GM20431 (cell line): ENCODE measurements around the gene TNFAIP8L2.

Experiments used
- in situ Hi-C: fragments of 300-500 bp; cut with MseI, MboI; formaldehyde crosslinking; loops from one replicate; pipeline ENCODE4 v1.15.0; 2020; ENCODE audit warnings: low sequenced_read_pairs; ENCODE audit not compliant: unreplicated experiment

Gene TNFAIP8L2

DNA sequence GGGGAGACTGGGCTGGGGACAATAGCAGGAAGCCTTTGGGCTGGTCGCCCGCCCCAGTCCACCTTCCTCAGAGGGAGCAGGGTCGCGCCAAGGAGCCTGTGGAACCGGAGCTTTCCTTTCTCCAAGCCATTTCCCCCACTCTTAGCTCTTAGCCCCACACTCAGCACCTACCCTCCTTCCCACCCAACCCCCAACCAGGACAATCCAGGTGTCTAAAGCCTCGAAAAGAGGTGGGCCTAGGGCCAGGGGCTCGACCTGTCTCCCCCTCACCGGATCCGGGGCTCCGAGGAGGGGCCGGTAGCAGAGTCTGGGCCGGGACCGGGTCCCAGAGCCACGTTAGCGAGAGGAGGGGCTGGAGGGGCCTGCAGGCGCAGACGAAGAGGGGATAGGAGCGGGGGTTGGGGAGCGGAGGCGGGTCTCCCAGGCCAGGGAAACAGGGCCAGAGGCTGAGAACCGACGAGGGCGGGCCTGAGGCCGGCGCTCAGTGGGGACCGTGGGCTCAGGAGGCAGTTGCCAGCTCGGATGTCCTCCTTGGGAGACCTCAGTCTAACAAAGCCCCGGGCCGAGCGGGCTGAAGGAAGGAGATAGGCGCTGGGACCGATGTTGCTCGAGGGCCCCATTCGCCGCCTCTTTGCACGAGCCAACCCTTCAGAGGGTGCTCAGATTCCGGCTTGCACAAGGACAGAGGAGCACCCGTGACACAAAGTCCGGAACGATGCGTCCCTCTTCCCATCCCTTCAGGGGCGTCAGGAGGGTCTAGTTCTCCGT, 11.0 kb upstream of the TNFAIP8L2 start:
- in situ Hi-C loops = loop anchor here (10.0 kb wide), 1 partner anchor 51 kb away; no protein-coding TSS in a partner anchor

GRCh38 chr1:151146072-151146411, 10.4 kb upstream of the TNFAIP8L2 start:
- in situ Hi-C loops = loop anchor here (10.0 kb wide), 1 partner anchor 51 kb away; no protein-coding TSS in a partner anchor

GRCh38 chr1:151146412-151147131, 9.9 kb upstream of the TNFAIP8L2 start, which contains the start of gene SEMA6C:
Gene SEMA6C (minus strand): TSS chr1:151146631. CDS start chr1:151142621, 4,010 bp downstream.
- in situ Hi-C loops = loop anchor here (10.0 kb wide), 1 partner anchor 52 kb away; no protein-coding TSS in a partner anchor

- in situ Hi-C loops = loop anchor here (10.0 kb wide), 1 partner anchor 52 kb away; no protein-coding TSS in a partner anchor
Measured at GRCh38 chr1:151147132-151147503, 9.3 kb upstream of the TNFAIP8L2 start.

GRCh38 chr1:151147665-151148064, 8.8 kb upstream of the TNFAIP8L2 start:
- in situ Hi-C loops = loop anchor here (10.0 kb wide), 1 partner anchor 53 kb away; no protein-coding TSS in a partner anchor

DNA sequence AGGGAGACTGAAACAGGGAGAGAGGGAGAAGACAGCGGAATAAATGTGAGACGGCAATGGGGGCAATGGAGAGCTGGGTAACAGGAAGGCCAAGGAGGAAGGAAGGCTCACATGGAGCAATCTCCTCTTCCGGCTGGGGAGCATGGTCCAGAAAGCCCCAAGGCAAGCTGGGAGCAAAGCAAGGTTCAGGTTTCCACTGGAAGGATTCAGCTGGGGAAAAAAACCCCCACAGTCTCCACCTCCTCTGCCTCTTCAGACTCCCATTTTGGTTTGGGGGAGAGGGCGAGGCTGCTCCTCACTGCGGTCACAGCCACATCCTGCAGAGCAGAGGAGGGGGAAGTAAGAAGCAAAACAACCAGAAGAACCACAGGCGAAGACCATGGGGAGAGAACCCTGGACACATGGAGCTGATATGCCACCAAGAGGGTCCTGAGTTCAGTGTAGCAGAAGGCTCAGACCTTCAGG, 650 bp downstream of the TNFAIP8L2 start:
- in situ Hi-C loops = no loop called here

DNA sequence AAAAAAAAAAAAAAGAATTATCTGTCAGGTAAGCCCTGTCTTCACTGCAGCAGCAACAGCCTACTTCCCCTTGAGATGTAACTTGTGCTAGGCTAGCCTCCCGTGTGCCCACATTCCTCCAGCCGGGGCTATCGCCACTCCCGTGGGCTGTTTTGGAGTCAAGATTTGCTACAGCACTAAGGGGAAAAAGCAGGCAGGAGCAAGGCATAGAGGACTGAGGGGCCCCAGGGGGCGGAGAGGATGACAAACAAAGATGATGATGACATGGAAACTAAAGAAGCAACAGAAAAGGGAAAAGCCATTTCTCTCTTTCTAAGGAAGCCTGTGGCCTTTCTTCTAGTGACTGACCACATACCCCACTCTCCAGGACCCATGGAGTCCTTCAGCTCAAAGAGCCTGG, 1.9 kb downstream of the TNFAIP8L2 start:
- in situ Hi-C loops = no loop called here

GRCh38 chr1:151158751-151159251, 2.4 kb downstream of the TNFAIP8L2 start:
- in situ Hi-C loops = no loop called here

GRCh38 chr1:151159373-151159772, 2.9 kb downstream of the TNFAIP8L2 start:
- in situ Hi-C loops = no loop called here

GRCh38 chr1:151164732-151165280, 8.4 kb downstream of the TNFAIP8L2 start:
- in situ Hi-C loops = no loop called here

DNA sequence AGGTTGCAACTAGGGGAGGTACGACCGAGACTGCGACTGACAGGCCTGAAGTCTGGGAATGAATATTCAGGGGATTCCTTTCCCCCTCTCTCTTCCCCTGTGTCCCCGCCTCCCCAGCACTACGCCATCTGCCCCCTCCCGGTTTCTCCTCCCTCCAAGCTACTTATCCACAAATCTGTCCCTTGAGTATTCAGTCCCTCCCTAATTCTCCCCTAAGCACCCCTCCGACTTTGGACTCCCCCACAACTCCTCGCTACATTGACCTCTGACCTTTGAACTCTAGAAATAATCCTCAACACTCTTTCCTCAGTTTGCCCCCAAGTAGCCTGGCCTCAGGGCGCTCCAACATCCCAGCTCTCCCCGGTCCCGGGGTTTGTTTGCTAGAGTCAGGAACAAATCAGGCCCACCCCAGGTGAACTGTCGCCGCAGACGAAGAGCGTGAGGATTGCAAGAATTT, 8.9 kb downstream of the TNFAIP8L2 start:
- in situ Hi-C loops = no loop called here

GRCh38 chr1:151165738-151166504, 9.5 kb downstream of the TNFAIP8L2 start, which contains the start of the genes LYSMD1 and SCNM1:
Gene LYSMD1 (minus strand): TSS chr1:151165902. CDS start chr1:151165258, 644 bp downstream.
Gene SCNM1 (plus strand): TSS chr1:151166144. CDS start chr1:151166153, 9 bp downstream.
- in situ Hi-C loops = no loop called here

- in situ Hi-C loops = no loop called here
Measured at GRCh38 chr1:151166505-151166956, 10.1 kb downstream of the TNFAIP8L2 start.

- in situ Hi-C loops = no loop called here
Measured at GRCh38 chr1:151167116-151167515, 10.7 kb downstream of the TNFAIP8L2 start.

DNA sequence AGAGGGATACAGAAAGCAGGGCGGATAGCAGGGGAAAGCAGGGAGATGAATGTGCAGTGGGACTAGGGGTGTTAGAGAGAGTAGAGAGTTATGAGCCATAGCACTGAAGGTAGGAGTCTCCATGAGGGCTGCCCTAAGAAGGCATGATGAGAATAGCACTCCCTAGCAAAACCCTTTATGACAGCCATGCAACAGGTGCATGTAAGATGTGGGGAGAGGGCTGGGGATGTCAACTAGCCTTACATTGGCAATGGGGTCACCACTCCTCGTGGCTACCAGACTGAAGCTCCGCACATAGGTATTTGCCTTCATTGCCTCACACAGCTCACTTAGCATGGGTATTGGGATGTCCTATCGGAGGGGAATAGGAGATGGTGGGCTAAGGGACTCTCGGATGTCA, 14.7 kb downstream of the TNFAIP8L2 start:
- in situ Hi-C loops = no loop called here

GRCh38 chr1:151175041-151175741, 18.7 kb downstream of the TNFAIP8L2 start:
- in situ Hi-C loops = no loop called here

DNA sequence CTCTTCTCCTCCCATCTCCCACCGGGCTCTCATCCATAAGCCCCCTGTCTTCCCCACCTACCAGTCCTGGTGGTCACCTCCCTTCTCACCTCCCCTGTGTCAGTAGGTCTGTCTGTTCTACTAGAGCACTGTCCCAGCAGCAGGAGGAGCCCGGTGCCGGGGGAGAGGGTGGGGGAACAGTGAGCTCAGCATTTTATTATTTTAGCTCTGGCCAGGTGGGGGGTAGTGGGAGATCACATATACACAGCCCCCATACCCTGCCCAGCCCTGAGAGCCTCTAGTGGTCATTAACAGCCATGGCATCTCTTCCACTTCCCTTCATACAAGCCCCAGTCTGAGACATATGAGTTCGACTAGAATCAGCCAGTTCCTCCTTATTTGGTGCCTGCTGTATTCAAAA, 19.4 kb downstream of the TNFAIP8L2 start, which contains the start of gene TMOD4:
Gene TMOD4 (minus strand): TSS at position 119 of the 400 bp plus-strand sequence. CDS start 1,106 bp downstream, outside the sequence.
- in situ Hi-C loops = no loop called here

- in situ Hi-C loops = no loop called here
Measured at GRCh38 chr1:151176514-151177045, 20.1 kb downstream of the TNFAIP8L2 start.
